NCI-H524 treated with DMSO at 0.1 percent for 48 hours (cell line): ENCODE data around the gene CKAP2L.

Experiments used
- DNase-seq: peaks from one replicate; lab custom pipeline; 2025; lab: John Stamatoyannopoulos, UW

CKAP2L gene, protein sequence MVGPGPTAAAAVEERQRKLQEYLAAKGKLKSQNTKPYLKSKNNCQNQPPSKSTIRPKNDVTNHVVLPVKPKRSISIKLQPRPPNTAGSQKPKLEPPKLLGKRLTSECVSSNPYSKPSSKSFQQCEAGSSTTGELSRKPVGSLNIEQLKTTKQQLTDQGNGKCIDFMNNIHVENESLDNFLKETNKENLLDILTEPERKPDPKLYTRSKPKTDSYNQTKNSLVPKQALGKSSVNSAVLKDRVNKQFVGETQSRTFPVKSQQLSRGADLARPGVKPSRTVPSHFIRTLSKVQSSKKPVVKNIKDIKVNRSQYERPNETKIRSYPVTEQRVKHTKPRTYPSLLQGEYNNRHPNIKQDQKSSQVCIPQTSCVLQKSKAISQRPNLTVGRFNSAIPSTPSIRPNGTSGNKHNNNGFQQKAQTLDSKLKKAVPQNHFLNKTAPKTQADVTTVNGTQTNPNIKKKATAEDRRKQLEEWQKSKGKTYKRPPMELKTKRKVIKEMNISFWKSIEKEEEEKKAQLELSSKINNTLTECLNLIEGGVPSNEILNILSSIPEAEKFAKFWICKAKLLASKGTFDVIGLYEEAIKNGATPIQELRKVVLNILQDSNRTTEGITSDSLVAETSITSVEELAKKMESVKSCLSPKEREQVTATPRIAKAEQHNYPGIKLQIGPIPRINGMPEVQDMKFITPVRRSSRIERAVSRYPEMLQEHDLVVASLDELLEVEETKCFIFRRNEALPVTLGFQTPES

DNA sequence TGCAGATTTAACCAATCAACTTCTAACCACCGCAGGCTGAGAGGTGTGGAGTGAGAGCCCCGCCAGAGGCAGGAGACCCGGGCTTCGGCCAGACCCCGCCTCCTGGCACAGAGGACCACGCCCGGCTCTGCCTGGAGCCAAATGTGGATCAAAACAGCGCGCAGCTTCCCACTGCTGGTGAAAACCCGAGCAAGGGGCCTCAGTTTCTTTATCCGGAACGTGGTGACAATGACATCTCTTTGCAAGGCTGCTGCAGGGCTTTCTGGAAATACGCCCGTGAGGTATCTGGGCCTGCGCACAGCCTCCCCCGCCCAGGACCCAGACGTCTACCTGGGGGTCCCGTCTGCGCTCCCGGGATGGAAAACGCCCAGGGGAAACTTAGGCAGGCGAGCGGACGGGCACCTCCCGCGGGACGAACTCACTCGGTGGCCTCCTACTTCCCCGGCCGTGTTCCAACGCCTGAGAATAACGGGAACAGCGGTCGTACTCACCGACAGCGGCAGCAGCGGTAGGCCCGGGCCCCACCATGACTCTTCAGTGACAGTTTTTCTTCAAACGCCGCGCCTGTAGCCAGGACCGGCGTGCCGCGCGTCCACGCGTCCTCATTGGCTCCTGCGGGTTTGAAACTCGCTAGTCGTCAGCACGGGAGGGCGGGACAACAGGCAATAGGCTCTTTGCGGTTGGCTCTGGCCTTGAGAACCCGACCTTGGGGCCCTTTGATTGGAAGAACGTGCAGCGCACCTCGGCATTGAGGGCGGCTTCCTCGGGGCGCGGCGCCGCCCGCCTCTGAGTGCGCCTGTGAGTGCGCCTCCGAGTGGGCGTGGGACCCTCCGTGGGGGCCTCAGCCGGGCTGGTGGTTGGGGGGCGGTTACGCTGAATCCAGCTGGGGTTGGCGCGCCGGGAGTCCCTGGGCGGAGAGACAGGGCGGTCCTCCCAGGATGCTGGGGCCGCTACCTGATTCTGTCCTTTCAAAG is at the start of gene CKAP2L:
Gene CKAP2L, minus strand, starts transcription at position 539 of the 974 bp plus-strand sequence. Its CDS starts 11 bp downstream, at position 528.
- DNase-seq = peak; percentile 88

DNA sequence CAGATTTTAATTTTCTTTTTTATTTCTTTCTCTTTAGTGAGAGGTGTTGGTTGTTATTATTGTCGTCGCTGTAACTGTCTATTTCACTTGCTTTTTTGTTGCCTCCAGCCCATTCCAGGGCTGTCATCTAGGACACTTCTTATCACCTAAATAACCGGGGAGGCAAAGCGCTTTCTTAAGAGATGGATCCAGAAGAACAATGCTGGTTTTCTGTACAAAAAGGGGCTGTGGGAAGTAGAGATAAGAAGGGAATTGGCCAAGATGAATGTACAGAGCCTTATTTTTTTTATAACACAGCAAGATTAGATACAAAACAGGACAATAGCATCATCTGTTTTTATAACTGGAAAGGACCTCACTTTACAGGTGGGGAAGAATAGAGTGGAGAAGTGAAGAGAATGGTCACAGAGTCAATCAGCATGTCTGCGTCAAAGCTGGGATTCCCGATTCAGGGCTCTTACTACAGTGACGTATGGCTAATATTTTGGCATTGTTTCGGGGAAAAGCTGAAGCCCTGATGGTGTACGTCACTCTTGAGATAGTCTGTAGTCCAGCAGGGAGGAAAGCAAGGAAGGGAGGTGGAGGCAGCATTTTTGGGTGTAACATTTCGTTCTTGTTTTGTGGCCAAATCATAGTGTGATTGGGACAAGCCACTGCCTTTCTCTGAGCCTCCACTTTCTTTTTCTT is 49.0 kb upstream of the CKAP2L start:
- no peak for DNase-seq

- no peak for DNase-seq
These were observed 48.2 kb upstream of the CKAP2L start for GRCh38 chr2:112812318-112813267.

DNA sequence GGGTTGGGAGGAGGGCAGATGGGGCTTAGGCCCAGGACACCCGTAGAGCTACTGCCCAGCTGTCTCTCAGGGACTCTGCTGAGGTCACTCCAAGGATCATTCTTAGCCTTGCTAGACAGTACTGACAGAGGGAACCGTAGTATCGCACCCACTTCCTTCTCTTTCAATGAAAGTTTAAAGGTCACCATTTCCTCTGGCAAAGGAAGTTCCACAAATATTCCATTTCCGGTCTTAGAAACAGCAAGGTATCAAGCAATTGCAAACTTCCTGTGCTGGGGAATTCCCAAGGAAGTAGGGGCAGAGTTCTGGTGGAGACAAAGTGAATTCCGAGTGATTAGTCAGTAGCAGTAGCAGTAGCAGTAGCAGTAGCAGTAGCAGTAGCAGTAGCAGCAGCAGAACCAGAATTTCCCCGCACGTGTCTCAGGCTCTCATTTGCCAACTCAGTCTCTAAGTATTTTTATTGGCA is 47.5 kb upstream of the CKAP2L start:
- no peak for DNase-seq

- DNase-seq = no peak
These were observed 46.9 kb upstream of the CKAP2L start for GRCh38 chr2:112811276-112811831.

DNA sequence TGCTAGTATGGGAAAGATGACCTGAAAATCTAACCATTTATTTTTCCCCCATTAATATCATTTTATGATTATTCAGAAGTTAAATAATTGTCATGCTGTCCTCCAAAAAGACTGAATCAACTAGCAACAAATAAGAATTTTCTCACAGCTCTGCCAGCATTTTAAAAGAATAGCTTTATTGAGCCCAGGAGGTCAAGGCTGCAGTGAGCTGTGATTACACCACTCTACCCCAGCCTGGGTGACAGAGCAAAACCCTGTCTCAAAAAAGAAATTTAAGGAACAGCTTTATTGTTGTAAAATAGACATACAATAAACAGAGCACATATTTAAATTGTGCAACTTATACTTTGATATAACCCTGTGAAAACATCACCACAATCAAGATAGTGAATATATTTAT is 44.7 kb upstream of the CKAP2L start:
- no peak for DNase-seq

- no peak for DNase-seq
These were observed 42.9 kb upstream of the CKAP2L start for GRCh38 chr2:112807233-112807807.

DNA sequence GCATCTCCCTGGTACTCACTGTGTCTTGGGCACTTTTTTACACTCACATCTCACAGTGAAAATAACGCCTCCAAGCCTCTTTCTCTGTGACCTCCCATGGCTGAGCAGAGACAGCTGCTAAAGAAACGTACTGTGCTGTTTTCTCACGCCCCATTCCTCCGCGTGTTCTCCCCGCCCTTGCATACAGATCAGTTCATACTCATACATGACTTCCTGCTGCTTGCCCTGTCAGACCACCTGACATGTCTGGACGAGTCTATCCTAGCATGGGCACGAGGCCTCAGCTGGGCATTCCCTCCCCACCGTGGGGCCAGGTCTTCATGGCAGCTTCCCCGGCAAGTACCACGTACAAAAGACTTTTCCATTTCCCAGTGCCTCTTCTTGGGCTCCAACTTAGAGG is 41.1 kb upstream of the CKAP2L start:
- no peak for DNase-seq

DNA sequence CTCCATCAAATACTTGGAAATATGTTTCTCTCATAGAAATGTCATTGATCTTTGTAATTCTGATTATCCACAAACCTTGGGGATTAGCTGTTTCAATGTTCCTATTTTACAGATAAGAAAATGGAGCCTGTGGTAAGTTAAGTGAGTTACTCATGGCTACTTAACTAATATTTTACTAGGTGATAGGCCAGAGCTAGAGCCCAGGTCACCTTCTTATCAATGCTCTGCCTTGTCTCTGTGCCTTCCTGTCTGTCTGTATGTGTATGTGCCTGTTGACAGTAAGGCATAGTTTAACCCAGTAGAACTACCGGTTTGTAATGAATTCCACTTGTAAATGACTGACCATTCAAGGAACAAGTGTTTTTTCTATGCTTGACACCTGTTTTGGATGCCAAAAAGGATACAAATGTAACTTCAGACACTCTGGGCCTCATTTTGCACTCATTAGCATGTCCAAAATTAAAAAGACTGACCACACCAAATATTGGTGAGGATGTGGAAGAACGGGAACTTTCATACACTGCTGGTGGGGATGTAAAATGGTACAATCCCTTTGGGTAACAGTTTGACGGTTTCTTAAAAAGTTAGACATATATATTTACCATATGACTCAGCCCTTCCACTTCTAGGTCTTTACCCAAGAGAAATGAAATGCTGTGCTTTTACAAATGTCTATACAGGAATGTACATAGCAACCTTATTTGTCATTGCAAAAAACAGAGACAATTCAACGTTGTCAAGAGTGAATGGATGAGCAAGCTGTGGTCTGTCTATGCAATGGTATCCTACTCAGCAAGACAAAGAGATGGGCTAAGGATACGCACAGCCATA is 39.5 kb upstream of the CKAP2L start:
- no peak for DNase-seq

DNA sequence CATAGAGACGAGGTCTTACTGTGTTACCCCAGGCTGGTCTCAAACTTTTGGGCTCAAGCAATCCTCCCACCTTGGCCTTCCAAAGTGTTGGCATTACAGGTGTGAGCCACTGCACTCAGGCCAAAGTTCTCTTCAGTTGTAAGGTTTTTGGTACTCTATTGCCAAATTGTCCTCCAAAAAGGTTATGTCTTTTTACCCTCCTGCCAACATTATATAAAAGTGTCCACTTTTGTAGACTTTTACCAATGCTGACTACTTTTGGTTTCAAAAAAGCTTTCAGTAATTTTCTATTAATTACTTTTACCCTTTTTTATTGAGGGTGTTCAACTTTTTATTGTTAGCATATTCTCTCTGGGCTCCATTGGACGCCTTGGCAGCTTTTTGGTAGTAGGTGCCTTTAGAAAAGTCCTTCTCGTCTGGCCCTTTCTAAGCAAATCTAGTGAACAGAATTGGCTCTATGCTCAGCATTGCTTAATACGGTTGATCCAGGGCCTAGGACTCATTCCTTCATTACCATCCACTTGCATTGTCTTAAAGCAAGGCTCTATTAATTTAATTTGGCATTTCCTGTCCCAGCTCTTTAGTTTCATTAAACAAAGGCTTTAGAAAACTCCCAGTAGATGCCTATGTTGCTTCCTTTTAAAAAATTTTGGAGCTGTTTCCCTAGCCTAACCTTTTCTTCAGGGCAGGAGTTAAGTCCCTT is 36.6 kb upstream of the CKAP2L start:
- DNase-seq = no peak

DNA sequence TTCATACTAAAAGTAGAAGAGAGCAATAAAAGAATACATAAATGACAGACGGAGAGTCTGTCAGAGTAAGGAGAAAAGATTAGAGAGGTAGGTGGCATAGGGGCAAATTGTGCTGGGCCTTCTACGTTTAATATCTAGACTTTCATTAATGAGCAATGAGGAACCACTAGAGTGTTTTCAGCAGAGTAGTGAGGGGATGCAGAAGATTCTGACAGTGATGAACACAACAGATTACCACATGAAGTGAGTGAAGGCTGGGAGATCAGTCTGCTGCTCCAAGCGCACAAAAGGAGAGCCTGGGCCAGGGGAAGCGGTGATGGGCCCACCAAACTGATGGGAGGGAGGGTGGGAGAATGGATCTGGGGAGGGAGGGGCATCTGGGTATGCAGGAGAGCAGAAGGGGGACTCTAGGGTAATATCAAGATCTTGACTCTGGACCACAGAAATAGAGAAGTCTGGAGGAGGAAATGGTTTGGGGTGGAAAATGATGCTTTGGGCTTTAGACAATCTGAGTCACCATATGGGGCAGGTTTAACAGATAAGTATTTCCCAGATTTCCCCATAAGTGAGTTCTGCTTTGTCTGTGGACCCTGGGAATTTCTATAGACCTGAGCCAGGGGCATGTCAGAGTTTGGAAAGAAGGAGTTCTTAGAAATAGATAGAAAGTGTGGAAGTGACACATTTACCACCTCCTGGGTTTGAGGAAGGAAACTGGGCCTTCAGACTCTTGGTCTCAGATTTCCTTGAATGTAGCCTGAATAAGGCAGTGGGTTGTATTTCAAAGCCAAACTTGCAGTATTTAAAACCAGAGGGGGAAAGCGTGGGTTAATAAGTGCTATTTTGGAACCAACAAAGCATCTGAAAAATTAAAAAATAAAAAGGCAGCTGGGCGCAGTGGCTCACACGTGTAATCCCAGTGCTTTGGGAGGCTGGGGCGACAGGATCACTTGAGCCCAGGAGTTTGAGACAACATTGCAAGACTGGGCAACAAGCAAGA is 34.9 kb upstream of the CKAP2L start:
- DNase-seq = no peak

DNA sequence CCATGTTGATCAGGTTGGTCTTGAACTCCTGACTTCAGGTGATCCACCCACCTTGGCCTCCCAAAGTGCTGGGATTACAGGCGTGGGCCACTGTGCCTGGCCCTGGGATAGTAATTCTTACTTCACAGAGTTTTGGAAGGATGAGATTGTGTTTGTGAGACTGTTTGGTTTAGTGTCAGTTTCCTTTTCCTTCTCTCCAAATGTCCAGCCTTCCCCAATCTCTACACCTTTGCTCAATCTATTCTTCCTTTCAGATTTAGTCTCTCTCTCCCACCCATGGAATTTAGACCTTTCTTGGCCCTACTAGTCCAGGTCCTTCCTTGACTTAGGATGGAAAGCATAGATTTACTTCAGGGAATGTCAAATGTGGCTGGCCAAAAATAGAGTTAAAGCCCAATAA is 32.1 kb upstream of the CKAP2L start:
- DNase-seq = no peak

- DNase-seq = no peak
These were observed 31.4 kb upstream of the CKAP2L start for GRCh38 chr2:112795774-112796173.

- DNase-seq = no peak
These were observed 30.4 kb upstream of the CKAP2L start for GRCh38 chr2:112794841-112795240.

- no peak for DNase-seq
These were observed 29.8 kb upstream of the CKAP2L start for GRCh38 chr2:112794131-112794733.

- no peak for DNase-seq
These were observed 29.1 kb upstream of the CKAP2L start for GRCh38 chr2:112793449-112793978.
